HepG2 (cell line): ENCODE data around the gene ACACA. TPM values are rescaled to one million over a fixed set of nuclear protein-coding genes. Genes with fewer than 3 reads are reported as not detected.
A peak's percentile ranks its signal among the peaks of the same experiment; 100 is the strongest.

Source experiments
- ATAC-seq: fragments of 200-7000 bp; cut with Tn5 transposase; 3 replicates; pipeline ENCODE4 v1.9.1; 2020; ENCODE audit warnings: mild to moderate bottlenecking, moderate library complexity
- BruUV-seq: library from RNA; stranded (reverse); fragments of 400-500 nt; replicated peaks from 2 replicates; lab custom pipeline; 2021; lab: Mats Ljungman, UMichigan
- CTCF ChIA-PET: fragments of 300-600 bp; formaldehyde crosslinking; extraction: SDS; loops from one replicate; lab custom pipeline; 2021; ENCODE audit warnings: low total read pairs, inconsistent platforms, low intra/inter-chr PET ratio; lab: Yijun Ruan, JAX
- POLR2A ChIA-PET: fragments of 350-600 bp; sonication (Branson Sonifier 250); formaldehyde crosslinking; loops from one replicate; lab custom pipeline; 2020; ENCODE audit warnings: antibody characterized with exemption, inconsistent platforms; lab: Yijun Ruan, JAX
- DNase-seq: peaks from one replicate; pipeline ENCODE4 v3.0.0-alpha.2; 2015; ENCODE audit warnings: low spot score
- FAIRE-seq: peaks from 3 replicates; lab custom pipeline; 2011; peaks lifted over from hg19 to GRCh38; lab: Jason Lieb, UNC
- H2AFZ ChIP-seq: one replicate; pipeline ENCODE4 v1.6.1; 2011; ENCODE audit warnings: low read length, inconsistent platforms
- H3K27ac ChIP-seq: fragments of 300-600 bp; 3 replicates; pipeline ENCODE4 v1.8.0; 2011; ENCODE audit warnings: mixed run types, mild to moderate bottlenecking, mixed read lengths, low read length, inconsistent platforms; ENCODE audit not compliant: insufficient read depth; ENCODE audit errors: extremely low read length
- H3K27me3 ChIP-seq, 2 experiments: fragments of 200-600 bp in 1 of 2; 2 replicates in 1 of 2; 3 replicates in 1 of 2; pipeline versions ENCODE4 v1.6.0 to v1.8.0; 2011; ENCODE audit warnings: low read length in 2 of 2, mild to moderate bottlenecking in 2 of 2, moderate library complexity in 2 of 2, inconsistent platforms in 1 of 2; ENCODE audit not compliant: insufficient read depth in 2 of 2, control insufficient read depth in 1 of 2
- H3K36me3 ChIP-seq, 2 experiments: fragments of 200-600 bp in 1 of 2; replicated peaks in 1 of 2; 2 replicates in 1 of 2; 3 replicates in 1 of 2; pipeline versions ENCODE4 v1.5.1 to v1.8.0; 2011; ENCODE audit warnings: low read length in 2 of 2, inconsistent platforms in 1 of 2; ENCODE audit not compliant: insufficient read depth in 2 of 2, control insufficient read depth in 1 of 2
- H3K4me1 ChIP-seq: 2 replicates; pipeline ENCODE4 v1.5.1; 2012; ENCODE audit warnings: low read length, inconsistent platforms; ENCODE audit not compliant: insufficient read depth
- H3K4me2 ChIP-seq: 2 replicates; pipeline ENCODE4 v1.6.0; 2011; ENCODE audit warnings: low read depth, low read length, inconsistent platforms
- H3K4me3 ChIP-seq, 3 experiments: fragments of 200-600 bp in 1 of 3; sonication (generic), shearing (Covaris generic) in 1 of 3; replicated peaks in 1 of 3; 2 replicates each; pipeline ENCODE4 v1.5.1; 2011 to 2016; ENCODE audit warnings: low read length in 3 of 3, inconsistent platforms in 2 of 3, low read depth in 2 of 3, mild to moderate bottlenecking in 2 of 3, control low read depth in 1 of 3, mixed read lengths in 1 of 3; ENCODE audit not compliant: insufficient read depth in 1 of 3
- H3K79me2 ChIP-seq: one replicate; pipeline ENCODE4 v1.6.1; 2011; ENCODE audit warnings: low read length, inconsistent platforms; ENCODE audit not compliant: insufficient read depth
- H3K9ac ChIP-seq: 2 replicates; pipeline ENCODE4 v1.6.0; 2011; ENCODE audit warnings: mild to moderate bottlenecking, low read depth, low read length, inconsistent platforms; ENCODE audit not compliant: insufficient read depth
- H3K9me3 ChIP-seq: 2 replicates; pipeline ENCODE4 v1.5.1; 2012; ENCODE audit warnings: mild to moderate bottlenecking, low read length
- H4K20me1 ChIP-seq: 2 replicates; pipeline ENCODE4 v1.6.0; 2011; ENCODE audit warnings: inconsistent platforms, mild to moderate bottlenecking, low read length, moderate library complexity; ENCODE audit not compliant: insufficient read depth
- MAFK ChIP-seq, 2 experiments: IDR thresholded peaks in 1 of 2; conservative IDR thresholded peaks in 1 of 2; 2 replicates each; pipeline ENCODE4 v1.6.1; 2011; ENCODE audit warnings: improper control_type of control experiment in 2 of 2, low read length in 2 of 2
- TCF7 ChIP-seq: sonication (generic); IDR thresholded peaks from 2 replicates; pipeline ENCODE4 v1.6.1; 2016; ENCODE audit warnings: antibody characterized with exemption, low read depth
- ZBTB14 ChIP-seq: sonication (generic); formaldehyde crosslinking; IDR thresholded peaks from 2 replicates; pipeline ENCODE4 v1.4.0; 2020; ENCODE audit warnings: missing genetic modification reagents
- WGBS: methylation state at CpG from one replicate; pipeline ENCODE4 v1.1.6; 2017; ENCODE audit warnings: low lambda C conversion rate; 5-methylcytosine and 5-hydroxymethylcytosine counted together
- in situ Hi-C: cut with HindIII; loops from 2 replicates; pipeline ENCODE4 v1.10.0; 2017; ENCODE audit warnings: low pct_unique_long_range_greater_than_20kb; ENCODE audit not compliant: extremely low pct_ligation_motif_present
- intact Hi-C: fragments of 100-400 bp; cut with micrococcal nuclease; formaldehyde crosslinking; loops from one replicate; pipeline ENCODE4 v1.10.0; 2022; ENCODE audit not compliant: unreplicated experiment
- polyA plus RNA-seq, 8 experiments: library from polyadenylated mRNA; depleted of rRNA in 3 of 8; stranded (reverse) in 7 of 8; unstranded in 1 of 8; fragments of >200 nt; fragmentation: Illumina TruSeq in 4 of 8; extraction: Trizol in 4 of 8; gene quantifications; 2 replicates each; pipeline versions ENCODE4 v1.2.1 to v1.2.3, GENCODE V29; 2011 to 2016; ENCODE audit warnings: low read depth in 4 of 8, missing spikeins in 1 of 8, mixed read lengths in 1 of 8; ENCODE audit not compliant: insufficient read depth in 1 of 8
- total RNA-seq, 5 experiments: library from RNA; depleted of rRNA; stranded (reverse); fragments of >200 nt; fragmentation: Illumina TruSeq; extraction: Trizol; gene quantifications; 2 replicates each; pipeline ENCODE4 v1.2.3, GENCODE V29; 2016; ENCODE audit warnings: low read depth in 1 of 5
- TF ChIP-seq, protein P1 (sequence below): sonication (generic); formaldehyde crosslinking; IDR thresholded peaks from 2 replicates; pipeline ENCODE4 v1.5.0; 2020; ENCODE audit warnings: mild to moderate bottlenecking, missing genetic modification reagents

Gene ACACA
- total and polyA plus RNA-seq, 2 of the 13 experiments (the other 11 are each of a cell fraction or from before 2014, with no cell fraction given) = 39.2 to 47.2 TPM

- 96% methylated on average over 9 of the region's 9 CpGs for WGBS
- no peaks in the 10 kb centered on the region; the same call in 1 of the 2 replicates for H4K20me1 ChIP-seq
- DNase-seq (no peak), ATAC-seq (no peak), FAIRE-seq (no peak)
- H3K9me3 ChIP-seq = no peaks in the 10 kb centered on the region
- peaks cover 28% of the 10 kb centered on the region for H3K79me2 ChIP-seq
- H3K27me3 ChIP-seq = no peaks in the 10 kb centered on the region
- H2AFZ ChIP-seq = no peak overlapping the region
- no peak overlapping the region for H3K4me3 ChIP-seq
- H3K9ac ChIP-seq = no peak overlapping the region
- no peaks in the 10 kb centered on the region; a peak in 1 of 5 replicates for H3K36me3 ChIP-seq
- BruUV-seq = no TSS peak
- 0 out of 2 replicates have a peak, but pooled peaks cover 6% of the 10 kb centered on the region for H3K4me1 ChIP-seq
- POLR2A ChIA-PET = no interaction called here
- in situ Hi-C loops = no loop called here
- TF ChIP-seq ZBTB14 = no peak
- TF ChIP-seq, protein P1, sequence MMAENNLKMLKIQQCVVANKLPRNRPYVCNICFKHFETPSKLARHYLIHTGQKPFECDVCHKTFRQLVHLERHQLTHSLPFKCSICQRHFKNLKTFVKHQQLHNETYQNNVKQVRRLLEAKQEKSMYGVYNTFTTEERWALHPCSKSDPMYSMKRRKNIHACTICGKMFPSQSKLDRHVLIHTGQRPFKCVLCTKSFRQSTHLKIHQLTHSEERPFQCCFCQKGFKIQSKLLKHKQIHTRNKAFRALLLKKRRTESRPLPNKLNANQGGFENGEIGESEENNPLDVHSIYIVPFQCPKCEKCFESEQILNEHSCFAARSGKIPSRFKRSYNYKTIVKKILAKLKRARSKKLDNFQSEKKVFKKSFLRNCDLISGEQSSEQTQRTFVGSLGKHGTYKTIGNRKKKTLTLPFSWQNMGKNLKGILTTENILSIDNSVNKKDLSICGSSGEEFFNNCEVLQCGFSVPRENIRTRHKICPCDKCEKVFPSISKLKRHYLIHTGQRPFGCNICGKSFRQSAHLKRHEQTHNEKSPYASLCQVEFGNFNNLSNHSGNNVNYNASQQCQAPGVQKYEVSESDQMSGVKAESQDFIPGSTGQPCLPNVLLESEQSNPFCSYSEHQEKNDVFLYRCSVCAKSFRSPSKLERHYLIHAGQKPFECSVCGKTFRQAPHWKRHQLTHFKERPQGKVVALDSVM (CRISPR knock-in tag) = peak; percentile 26; the same call in 1 of the 2 replicates
- TF ChIP-seq TCF7 = no peak
- 0 out of 4 replicates have a peak, but pooled peaks of 1 of the 2 experiments have one; percentile 5 for TF ChIP-seq MAFK (conservative IDR thresholded peaks at IDR 0.05 in 1 of 2, IDR thresholded peaks at IDR 0.05 in 1 of 2; ENCODE audit: low read length in 2 of 2)
- TF ChIP-seq, all 625 proteins: peak for 2
- H3K4me2 ChIP-seq = no peak overlapping the region
- intact Hi-C loops = no loop called here
- no peak overlapping the region for H3K27ac ChIP-seq
- CTCF ChIA-PET = no interaction called here
Observed at GRCh38 chr17:37292429-37293139, 114.1 kb downstream of the ACACA start.
